NCI-H2227 (cell line): ENCODE data around the gene IL11RA.
A peak's percentile ranks its signal among the peaks of the same experiment; 100 is the strongest.

Experiments
- DNase-seq: peaks from one replicate; lab custom pipeline; 2025; ENCODE audit not compliant: unreplicated experiment; lab: John Stamatoyannopoulos, UW

IL11RA gene

GRCh38 chr9:34684816-34685215 lies 32.8 kb downstream of the IL11RA start:
- DNase-seq: no peak

GRCh38 chr9:34685591-34685990 lies 33.6 kb downstream of the IL11RA start:
- DNase-seq: no peak

DNA sequence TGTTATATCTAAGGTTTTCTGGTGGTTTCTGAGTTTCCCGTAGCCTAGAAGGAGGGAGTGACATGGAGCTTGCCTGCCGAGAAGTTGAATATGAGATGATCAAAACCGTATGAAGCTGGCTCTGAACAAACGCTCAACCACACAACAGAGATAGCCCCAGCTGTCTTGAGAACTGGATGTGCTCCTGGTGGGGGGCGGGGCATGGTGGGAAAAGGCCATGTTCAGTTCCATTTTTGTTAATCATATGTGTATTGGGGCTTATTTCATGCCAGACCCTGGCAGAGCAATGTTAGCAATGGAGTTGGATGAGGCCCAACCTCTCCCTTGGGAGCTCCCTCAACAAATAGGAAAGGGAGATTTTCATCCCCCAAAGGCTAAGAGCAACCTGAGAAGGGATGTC lies 34.2 kb downstream of the IL11RA start:
- no peak for DNase-seq

- no peak for DNase-seq
Measured at GRCh38 chr9:34686732-34687131, 34.7 kb downstream of the IL11RA start.

GRCh38 chr9:34687276-34688030 lies 35.5 kb downstream of the IL11RA start:
- DNase-seq: no peak

- no peak for DNase-seq
Measured at GRCh38 chr9:34688329-34689115, 36.5 kb downstream of the IL11RA start.

GRCh38 chr9:34689116-34689470 lies 37.1 kb downstream of the IL11RA start:
- no peak for DNase-seq

DNA sequence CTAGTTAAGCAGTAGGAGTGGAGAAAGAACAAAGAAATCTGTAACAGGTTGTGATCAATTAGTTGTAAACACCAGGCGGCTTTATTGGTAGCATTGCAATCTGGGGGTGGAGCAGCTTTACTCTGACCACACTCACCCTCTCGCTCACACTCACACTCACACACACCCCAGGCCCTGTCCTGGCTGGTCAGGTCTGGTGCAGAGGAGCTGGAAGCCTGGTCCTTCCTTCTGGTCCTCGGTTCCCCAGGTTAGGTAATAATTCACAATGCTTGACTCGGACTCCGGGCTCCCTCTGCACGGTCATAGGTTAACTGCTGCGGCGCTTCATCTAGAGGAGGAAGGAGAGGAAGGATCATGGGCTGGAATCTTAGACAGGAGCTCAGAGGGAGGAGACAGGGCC lies 37.5 kb downstream of the IL11RA start:
- no peak for DNase-seq

DNA sequence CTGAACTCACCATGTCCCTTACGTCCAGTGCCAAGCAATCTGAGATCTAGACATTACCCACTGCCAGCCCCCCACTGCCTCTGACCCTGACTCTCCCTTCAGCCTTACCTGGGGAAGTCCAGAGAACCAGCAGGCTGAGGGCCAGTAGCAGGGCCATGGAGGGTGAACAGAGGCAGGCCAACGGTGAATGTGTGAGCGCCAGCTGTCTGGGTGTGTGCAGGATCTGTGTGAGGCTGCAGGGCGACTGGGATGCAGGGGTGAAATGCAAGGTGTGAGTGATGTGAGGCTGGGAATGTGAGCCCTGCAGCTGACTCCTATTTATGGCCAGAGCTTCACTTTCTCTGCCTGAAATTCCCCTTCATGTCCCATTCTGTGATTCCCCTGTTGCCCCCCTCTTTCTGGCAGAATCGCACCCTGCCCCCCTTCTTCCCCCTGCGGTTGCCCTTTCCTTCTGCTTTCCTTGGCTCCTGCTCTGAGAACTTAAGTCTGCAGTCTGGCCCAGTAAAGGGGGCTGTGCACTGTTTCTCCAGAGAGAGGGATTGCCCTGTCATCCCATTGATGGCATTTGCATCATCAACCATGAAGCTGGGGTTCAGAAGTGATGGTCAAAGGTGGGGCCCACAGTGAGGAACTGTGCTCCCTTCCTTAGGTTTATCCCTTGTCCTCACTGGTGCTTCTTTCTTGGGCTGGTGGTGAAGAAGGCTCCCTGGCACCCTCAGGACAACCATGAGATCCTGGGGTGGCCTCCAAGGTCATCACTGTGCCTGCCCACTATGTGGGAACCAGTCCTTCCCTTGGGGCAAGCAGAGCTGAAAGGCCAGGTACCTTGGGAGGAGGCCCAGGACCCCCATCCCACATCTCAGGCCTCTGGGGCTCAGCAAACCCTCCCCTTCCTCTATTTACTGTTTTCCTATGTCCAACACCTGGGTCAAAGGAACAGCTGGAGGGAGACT lies 39.3 kb downstream of the IL11RA start, which contains the start of gene CCL19:
CCL19 (minus strand) TSS at position 294 of the 953 bp plus-strand sequence; CDS start at position 157, 137 bp downstream.
- no peak for DNase-seq

DNA sequence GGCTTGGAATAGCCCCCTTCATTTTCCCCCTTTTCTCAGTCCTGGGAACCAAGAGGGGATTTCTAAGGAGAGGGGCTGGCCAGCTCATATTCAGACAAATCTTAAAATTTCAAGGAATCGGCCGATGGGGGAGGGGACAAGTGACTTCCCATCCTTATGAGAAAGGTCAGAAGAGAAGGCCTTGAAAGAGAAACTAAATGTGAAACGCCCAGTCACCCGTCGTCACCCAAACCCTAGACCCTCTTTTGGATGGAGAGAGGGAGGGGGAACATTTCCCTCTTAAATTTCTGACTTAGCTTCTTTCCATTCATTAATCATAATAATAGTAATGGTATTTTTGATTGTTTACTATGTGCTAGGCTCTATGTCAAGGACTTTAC lies 39.9 kb downstream of the IL11RA start:
- no peak for DNase-seq

DNA sequence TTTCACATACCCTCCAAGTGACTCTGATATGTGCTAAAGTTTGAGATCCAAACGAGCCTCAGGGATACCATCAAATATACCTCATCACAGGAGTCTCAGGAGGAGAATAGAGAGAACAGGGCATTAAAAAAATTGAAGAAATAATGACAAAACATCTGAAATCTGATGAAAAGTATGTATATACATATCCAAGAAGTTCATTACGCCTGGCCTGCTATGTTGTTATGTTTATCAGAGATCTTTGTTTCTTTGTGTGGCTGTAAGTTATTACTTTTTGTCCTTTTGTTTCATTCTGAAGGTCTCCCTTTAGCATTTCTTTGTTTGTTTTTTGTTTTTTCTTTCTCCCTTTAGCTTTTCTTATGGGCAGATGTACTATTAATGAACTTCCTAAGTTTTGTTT lies 41.6 kb downstream of the IL11RA start:
- no peak for DNase-seq

DNA sequence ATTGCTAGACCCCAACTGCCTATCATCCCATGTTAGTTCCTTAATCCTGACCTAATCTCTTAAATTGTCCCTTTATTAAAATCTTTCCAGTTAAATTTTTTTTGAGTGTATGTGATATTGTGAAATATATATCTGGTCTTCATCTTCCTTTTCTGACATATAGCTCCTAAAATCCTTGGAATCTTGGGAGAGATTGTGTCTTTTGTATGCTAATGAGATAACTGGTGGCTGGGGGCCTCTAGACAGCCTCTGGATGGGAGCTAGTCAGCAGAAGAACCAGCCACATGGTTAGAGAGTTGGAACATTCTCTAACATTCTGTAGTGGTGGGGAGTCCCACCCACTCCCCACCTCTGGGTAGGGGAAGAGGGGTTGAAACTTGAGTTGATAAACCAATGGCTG lies 42.8 kb downstream of the IL11RA start:
- DNase-seq: no peak

GRCh38 chr9:34701023-34701768 lies 49.2 kb downstream of the IL11RA start:
- peak; percentile 80 for DNase-seq

DNA sequence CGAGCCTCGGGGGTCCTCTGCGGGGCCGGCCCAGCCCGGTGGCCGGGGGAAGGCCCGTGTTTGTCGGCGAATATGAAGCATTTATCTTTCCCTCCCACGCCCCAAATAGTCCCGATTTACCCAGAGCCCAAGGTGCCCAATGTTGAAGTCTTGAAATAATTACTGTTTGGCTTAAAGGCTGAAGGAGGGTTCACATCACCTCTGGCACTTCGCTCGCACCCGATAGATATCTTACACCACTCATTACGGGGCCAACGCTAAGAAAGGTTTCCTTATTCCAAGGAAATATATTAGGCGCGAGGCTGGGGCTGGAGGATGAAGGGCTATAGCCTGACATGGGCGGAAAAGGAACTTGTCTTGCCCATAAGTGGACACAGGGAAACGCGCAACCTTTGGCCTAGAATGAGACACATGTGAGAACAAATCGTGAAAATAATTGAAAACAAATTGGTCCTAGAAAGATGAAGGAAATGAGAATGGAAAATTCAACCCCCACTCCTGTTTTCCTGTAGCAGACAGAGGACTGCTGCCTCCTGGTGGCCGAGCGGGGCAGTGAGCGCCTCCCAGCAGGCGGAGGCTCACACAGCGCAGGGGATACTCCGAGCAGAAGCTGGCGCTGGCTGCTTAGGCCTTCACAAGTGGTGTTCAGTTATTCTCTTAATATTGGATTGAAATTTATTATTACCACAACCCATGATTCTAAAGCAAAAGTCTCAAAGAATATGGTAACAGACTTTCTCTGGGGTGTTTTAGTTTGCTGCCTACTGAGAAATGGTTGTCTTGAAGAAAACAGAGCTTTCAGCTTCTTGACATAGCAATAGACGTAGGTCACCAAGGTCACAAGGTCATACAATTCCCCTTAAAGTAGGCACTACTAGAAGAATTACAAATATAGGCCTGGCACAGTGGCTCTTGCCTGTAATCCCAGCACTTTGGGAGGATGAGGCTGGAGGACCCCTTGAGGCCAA lies 50.1 kb downstream of the IL11RA start:
- DNase-seq: peak; percentile 78

GRCh38 chr9:34707130-34707529 lies 55.1 kb downstream of the IL11RA start:
- no peak for DNase-seq

GRCh38 chr9:34709196-34709978 lies 57.4 kb downstream of the IL11RA start:
- no peak for DNase-seq

- DNase-seq: no peak
Measured at GRCh38 chr9:34710023-34710422, 58.0 kb downstream of the IL11RA start, which contains the start of gene CCL21. CCL21 (minus strand) TSS chr9:34710136; CDS start chr9:34710066, 70 bp downstream.
